Esophagus squamous epithelium (tissue), 5 donors: ENCODE measurements around the gene CPLX4. TPM values are rescaled to one million over a fixed set of nuclear protein-coding genes. Genes with fewer than 3 reads are reported as not detected.

Experiments
- DNase-seq: peaks from one replicate; lab custom pipeline; 2025; lab: John Stamatoyannopoulos, UW
- H3K27ac ChIP-seq, 4 donors: fragments of 200-600 bp; sonication (generic); one replicate each; pipeline ENCODE4 v1.5.1; 2016 to 2019; ENCODE audit warnings: mild to moderate bottlenecking in 1 of 4
- H3K27me3 ChIP-seq, 4 donors: fragments of 200-600 bp; sonication (generic); 1 replicate in 3 of 4; 2 replicates in 1 of 4; pipeline versions ENCODE4 v1.5.1 to v1.6.0; 2017 to 2021; ENCODE audit warnings: antibody characterized with exemption in 1 of 4
- H3K36me3 ChIP-seq, 3 donors: fragments of 200-600 bp; sonication (generic); one replicate each; pipeline ENCODE4 v1.5.1; 2016 to 2019
- H3K4me1 ChIP-seq, 3 donors: fragments of 200-600 bp; sonication (generic); one replicate each; pipeline ENCODE4 v1.5.1; 2017 to 2019
- H3K4me3 ChIP-seq, 4 donors: fragments of 200-600 bp; sonication (generic); 1 replicate in 3 of 4; 2 replicates in 1 of 4; pipeline ENCODE4 v1.5.1; 2016 to 2019; ENCODE audit warnings: mild to moderate bottlenecking in 2 of 4, moderate library complexity in 1 of 4
- H3K9me3 ChIP-seq, 3 donors: fragments of 200-600 bp; sonication (generic); one replicate each; pipeline ENCODE4 v1.5.1; 2016 to 2019
- POLR2A ChIP-seq, 4 donors: fragments of 450-650 bp; IDR thresholded peaks; one replicate each; pipeline ENCODE4 v1.6.1; 2017; ENCODE audit warnings: antibody characterized with exemption in 4 of 4, mild to moderate bottlenecking in 4 of 4, moderate library complexity in 3 of 4
- WGBS, 2 donors: methylation state at CpG; one replicate each; pipeline ENCODE4 v1.1.5; 2018; 5-methylcytosine and 5-hydroxymethylcytosine counted together
- intact Hi-C: fragments of 100-400 bp; cut with DNase I; formaldehyde crosslinking; loops from one replicate; pipeline ENCODE4 v1.15.0; 2022
- total RNA-seq, 4 donors: library from RNA; depleted of rRNA; stranded (reverse); fragments of >200 nt; gene quantifications; one replicate each; pipeline ENCODE4 v1.1.0, GENCODE V29; 2016
- TF ChIP-seq, protein P1 (sequence below), 6 experiments: fragments of 450-650 bp in 4 of 6; fragments of 200-600 bp in 2 of 6; sonication (generic) in 2 of 6; IDR thresholded peaks; one replicate each; pipeline ENCODE4 v1.5.1; 2016 to 2019; ENCODE audit warnings: antibody characterized with exemption in 6 of 6, mild to moderate bottlenecking in 4 of 6, moderate library complexity in 4 of 6
- donor health status: DM: yes; HTN: yes; CAD: no.

CPLX4 gene
- total RNA-seq: under 1 TPM in 1 of 4 donors, not detected in 3; 0.31 TPM

DNA sequence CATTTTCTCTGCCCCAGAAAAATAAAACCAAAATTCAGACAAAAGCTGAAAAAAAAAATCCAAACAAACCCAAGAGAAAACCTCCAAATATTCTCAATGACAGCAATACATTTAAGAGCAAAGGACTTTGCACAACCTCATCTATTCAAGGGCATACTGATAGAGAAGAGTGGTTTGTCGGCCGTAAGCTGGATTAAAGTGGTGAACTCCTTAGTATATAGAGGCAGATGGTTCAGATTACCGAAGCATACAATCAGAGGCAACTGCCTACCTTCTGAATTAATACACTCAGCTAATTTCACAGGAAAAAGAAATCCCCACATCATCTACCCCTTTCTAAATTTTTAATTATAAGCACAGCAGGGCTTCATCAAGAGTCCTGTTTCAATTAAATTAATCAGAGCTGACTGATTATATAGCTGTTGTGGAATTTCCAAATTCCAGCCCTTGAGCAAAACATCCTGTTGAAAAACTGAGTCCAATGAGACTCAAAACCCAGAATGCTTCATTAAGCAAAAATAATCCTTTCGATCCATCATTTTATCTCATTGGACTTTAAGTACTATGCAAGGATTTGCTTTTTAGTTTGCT is at the start of gene CPLX4:
TSS of gene CPLX4 (minus strand) at position 190 of the 591 bp plus-strand sequence. CDS start at position 3, 187 bp downstream.
- no peaks in the 10 kb centered on the region for H3K36me3 ChIP-seq
- TF ChIP-seq, protein P1, sequence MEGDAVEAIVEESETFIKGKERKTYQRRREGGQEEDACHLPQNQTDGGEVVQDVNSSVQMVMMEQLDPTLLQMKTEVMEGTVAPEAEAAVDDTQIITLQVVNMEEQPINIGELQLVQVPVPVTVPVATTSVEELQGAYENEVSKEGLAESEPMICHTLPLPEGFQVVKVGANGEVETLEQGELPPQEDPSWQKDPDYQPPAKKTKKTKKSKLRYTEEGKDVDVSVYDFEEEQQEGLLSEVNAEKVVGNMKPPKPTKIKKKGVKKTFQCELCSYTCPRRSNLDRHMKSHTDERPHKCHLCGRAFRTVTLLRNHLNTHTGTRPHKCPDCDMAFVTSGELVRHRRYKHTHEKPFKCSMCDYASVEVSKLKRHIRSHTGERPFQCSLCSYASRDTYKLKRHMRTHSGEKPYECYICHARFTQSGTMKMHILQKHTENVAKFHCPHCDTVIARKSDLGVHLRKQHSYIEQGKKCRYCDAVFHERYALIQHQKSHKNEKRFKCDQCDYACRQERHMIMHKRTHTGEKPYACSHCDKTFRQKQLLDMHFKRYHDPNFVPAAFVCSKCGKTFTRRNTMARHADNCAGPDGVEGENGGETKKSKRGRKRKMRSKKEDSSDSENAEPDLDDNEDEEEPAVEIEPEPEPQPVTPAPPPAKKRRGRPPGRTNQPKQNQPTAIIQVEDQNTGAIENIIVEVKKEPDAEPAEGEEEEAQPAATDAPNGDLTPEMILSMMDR (IDR thresholded peaks at IDR 0.05): no peak
- TF ChIP-seq POLR2A (IDR thresholded peaks at IDR 0.05): no peak
- 80 to 86% methylated on average over 4 of the region's 4 CpGs for WGBS, 2 donors
- H3K9me3 ChIP-seq: no peaks in the 10 kb centered on the region
- H3K4me3 ChIP-seq: no peak within 1 kb of the TSS
- H3K4me1 ChIP-seq: no peaks in the 10 kb centered on the region
- H3K27ac ChIP-seq: no peak within 1 kb of the TSS
- no peak for DNase-seq
- intact Hi-C loops: no loop called here
- no peaks in the 10 kb centered on the region for H3K27me3 ChIP-seq

- H3K9me3 ChIP-seq: no peaks in the 10 kb centered on the region
- H3K4me1 ChIP-seq: peaks cover 0 to 39% (median 18%) of the 10 kb centered on the region in 3 donors
- no peak overlapping the region for H3K4me3 ChIP-seq
- 94 to 95% methylated on average over 3 of the region's 3 CpGs for WGBS, 2 donors
- H3K27me3 ChIP-seq: no peaks in the 10 kb centered on the region
- H3K36me3 ChIP-seq: peaks cover 0 to 3% (median 2%) of the 10 kb centered on the region in 3 donors
- no peak overlapping the region for H3K27ac ChIP-seq
- TF ChIP-seq, protein P1 (IDR thresholded peaks at IDR 0.05): no peak
- no peak for TF ChIP-seq POLR2A (IDR thresholded peaks at IDR 0.05)
- no peak for DNase-seq
- intact Hi-C loops: no loop called here
Measured at GRCh38 chr18:59360381-59360780, 41.9 kb upstream of the CPLX4 start.

GRCh38 chr18:59359576-59359952 is 41.1 kb upstream of the CPLX4 start:
- Histone ChIP-seq H3K36me3 (peaks cover 0 to 11% (median 4%) of the 10 kb centered on the region in 3 donors), H3K27ac (peak overlapping the region; percentile 90 to 95 (median 92)), H3K27me3 (no peaks in the 10 kb centered on the region), H3K4me3 (peak overlapping the region; percentile 83 to 97 (median 90)), H3K9me3 (no peaks in the 10 kb centered on the region), H3K4me1 (peaks cover 0 to 39% (median 18%) of the 10 kb centered on the region in 3 donors)
- TF ChIP-seq POLR2A (IDR thresholded peaks at IDR 0.05): no peak
- TF ChIP-seq, protein P1 (IDR thresholded peaks at IDR 0.05): no peak
- DNase-seq: no peak
- 0 to 1% methylated on average over 3 to 4 of the region's 4 CpGs for whole genome bisulfite sequencing, 2 donors
- intact Hi-C loops: no loop called here

DNA sequence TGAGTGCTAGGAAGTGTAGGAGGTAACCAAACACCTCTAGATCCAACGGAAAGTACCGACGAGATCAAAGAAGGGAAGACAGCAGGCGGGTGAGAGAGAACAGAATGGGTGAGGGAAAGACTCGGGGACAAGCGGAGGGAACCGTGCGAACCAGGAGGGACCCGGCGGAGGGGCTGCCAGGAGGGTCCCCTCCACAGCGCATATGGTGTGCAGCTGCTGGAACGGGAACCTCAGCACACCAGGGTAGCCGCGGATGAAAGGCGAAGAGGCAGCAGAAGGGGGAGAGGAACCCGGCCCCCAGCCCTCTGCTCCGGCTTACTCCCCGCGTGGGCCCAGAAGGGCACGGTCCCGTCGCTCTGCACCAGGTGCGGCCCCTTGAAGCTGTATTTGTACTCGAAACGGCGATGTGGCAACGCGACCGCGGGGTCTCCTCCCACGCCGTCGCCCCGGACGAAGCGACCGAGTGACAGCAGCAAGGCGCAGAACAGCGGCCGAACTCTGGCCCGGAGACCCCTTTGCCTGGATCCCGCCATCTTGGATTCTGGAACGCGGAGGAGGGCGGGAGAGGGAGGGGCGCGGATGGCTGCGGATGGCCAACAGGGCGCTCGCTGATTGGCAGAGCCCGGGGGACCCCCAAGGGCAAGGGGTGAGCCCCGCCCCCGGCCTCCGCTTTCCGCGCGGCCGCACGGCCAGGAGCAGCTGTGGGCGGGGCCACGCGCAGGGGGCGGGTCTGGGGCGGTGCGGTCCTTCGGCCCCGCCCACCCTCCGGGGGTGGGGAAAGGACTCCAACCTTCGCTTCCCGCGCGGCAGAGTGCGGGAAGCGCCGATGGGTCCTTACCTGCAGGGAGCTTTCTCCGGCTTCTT is 40.5 kb upstream of the CPLX4 start, which contains the start of gene LMAN1:
TSS of gene LMAN1 (minus strand) at position 554 of the 864 bp plus-strand sequence. CDS start at position 533, 21 bp downstream.
- 1% methylated on average over 14 to 20 of the region's 76 CpGs for WGBS, 2 donors
- intact Hi-C loops: no loop called here

More for the DNA sequence above, 40.5 kb upstream of the CPLX4 start, which contains the start of gene LMAN1:
- H3K27ac ChIP-seq: peak within 1 kb of the TSS; percentile 90 to 95 (median 92)
- no peaks in the 10 kb centered on the region for H3K27me3 ChIP-seq
- H3K36me3 ChIP-seq: peaks cover 0 to 17% (median 4%) of the 10 kb centered on the region in 3 donors
- H3K4me1 ChIP-seq: peaks cover 0 to 39% (median 18%) of the 10 kb centered on the region in 3 donors
- TF ChIP-seq, protein P1 (IDR thresholded peaks at IDR 0.05): no peak
- peak in 1 of 4 donors; percentile 43 for TF ChIP-seq POLR2A (IDR thresholded peaks at IDR 0.05)
- peak within 1 kb of the TSS; percentile 83 to 97 (median 90) for H3K4me3 ChIP-seq
- no peaks in the 10 kb centered on the region for H3K9me3 ChIP-seq
- DNase-seq: peak; percentile 59
